IMR-90 (cell line): ENCODE results near the gene CTSH.

ENCODE experiments used
- FOS ChIP-seq: fragments of 150-350 bp; IDR thresholded peaks from 2 replicates; pipeline ENCODE4 v1.6.1; 2016; ENCODE audit warnings: low read depth, low read length
- RCOR1 ChIP-seq: IDR thresholded peaks from 2 replicates; pipeline ENCODE4 v1.6.1; 2012; ENCODE audit warnings: mild to moderate bottlenecking, low read length, improper control_type of control experiment; ENCODE audit not compliant: insufficient replicate concordance
- TF ChIP-seq, protein P1 (sequence below): conservative IDR thresholded peaks from 2 replicates; pipeline ENCODE4 v1.5.1; 2012; ENCODE audit warnings: mild to moderate bottlenecking, low read depth, low read length, improper control_type of control experiment

DNA sequence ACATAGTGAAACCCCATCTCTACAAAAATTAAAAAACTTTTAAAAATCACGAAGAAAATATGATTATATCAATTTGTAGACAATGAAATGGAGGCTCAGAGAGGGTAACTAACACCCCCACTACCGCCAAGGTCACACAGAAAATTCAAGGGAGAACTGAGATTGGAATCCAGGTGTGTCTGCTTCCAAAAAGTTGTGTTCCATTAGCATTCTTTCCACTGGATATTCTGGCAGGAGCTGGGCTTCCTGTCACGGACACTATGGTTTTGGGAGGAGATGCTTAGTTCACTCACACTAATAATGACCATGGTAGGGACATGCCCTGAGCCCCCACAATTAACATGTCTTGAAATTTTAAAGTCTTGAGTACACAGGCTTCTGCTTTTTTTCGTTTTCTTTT is 28.8 kb downstream of the CTSH start:
- TF ChIP-seq RCOR1 (no peak), FOS (no peak)
- TF ChIP-seq, protein P1, sequence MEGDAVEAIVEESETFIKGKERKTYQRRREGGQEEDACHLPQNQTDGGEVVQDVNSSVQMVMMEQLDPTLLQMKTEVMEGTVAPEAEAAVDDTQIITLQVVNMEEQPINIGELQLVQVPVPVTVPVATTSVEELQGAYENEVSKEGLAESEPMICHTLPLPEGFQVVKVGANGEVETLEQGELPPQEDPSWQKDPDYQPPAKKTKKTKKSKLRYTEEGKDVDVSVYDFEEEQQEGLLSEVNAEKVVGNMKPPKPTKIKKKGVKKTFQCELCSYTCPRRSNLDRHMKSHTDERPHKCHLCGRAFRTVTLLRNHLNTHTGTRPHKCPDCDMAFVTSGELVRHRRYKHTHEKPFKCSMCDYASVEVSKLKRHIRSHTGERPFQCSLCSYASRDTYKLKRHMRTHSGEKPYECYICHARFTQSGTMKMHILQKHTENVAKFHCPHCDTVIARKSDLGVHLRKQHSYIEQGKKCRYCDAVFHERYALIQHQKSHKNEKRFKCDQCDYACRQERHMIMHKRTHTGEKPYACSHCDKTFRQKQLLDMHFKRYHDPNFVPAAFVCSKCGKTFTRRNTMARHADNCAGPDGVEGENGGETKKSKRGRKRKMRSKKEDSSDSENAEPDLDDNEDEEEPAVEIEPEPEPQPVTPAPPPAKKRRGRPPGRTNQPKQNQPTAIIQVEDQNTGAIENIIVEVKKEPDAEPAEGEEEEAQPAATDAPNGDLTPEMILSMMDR = no peak
